H9 (cell line): ENCODE results near the gene SETBP1. TPM values are rescaled to one million over a fixed set of nuclear protein-coding genes. Genes with fewer than 3 reads are reported as not detected.

Experiments
- DNase-seq: peaks from one replicate; pipeline ENCODE4 v3.0.0-alpha.2; 2017
- H2AFZ ChIP-seq: one replicate; pipeline ENCODE4 v1.6.1; 2013; ENCODE audit warnings: mild to moderate bottlenecking, low read length, control low read depth, moderate library complexity
- H2AK5ac ChIP-seq: 2 replicates; pipeline ENCODE4 v1.6.1; 2013; ENCODE audit warnings: low read length, control low read depth, mixed read lengths; ENCODE audit not compliant: insufficient read length
- H2BK120ac ChIP-seq: one replicate; pipeline ENCODE4 v1.6.1; 2013; ENCODE audit warnings: low read depth, mild to moderate bottlenecking, low read length, control low read depth, inconsistent platforms; ENCODE audit not compliant: poor library complexity, severe bottlenecking
- H2BK12ac ChIP-seq: 2 replicates; pipeline ENCODE4 v1.6.1; 2013; ENCODE audit warnings: low read length, control low read depth, mixed read lengths, low read depth; ENCODE audit not compliant: insufficient read length
- H2BK15ac ChIP-seq: 2 replicates; pipeline ENCODE4 v1.6.1; 2013; ENCODE audit warnings: low read depth, low read length, control low read depth
- H2BK20ac ChIP-seq: one replicate; pipeline ENCODE4 v1.6.1; 2013; ENCODE audit warnings: low read depth, mild to moderate bottlenecking, low read length, control low read depth, inconsistent platforms; ENCODE audit not compliant: poor library complexity, severe bottlenecking
- H2BK5ac ChIP-seq: 2 replicates; pipeline ENCODE4 v1.6.1; 2013; ENCODE audit warnings: low read length, control low read depth, mixed read lengths; ENCODE audit not compliant: insufficient read length
- H3K14ac ChIP-seq: 2 replicates; pipeline ENCODE4 v1.6.1; 2013; ENCODE audit warnings: low read length, control low read depth; ENCODE audit not compliant: insufficient read depth
- H3K18ac ChIP-seq: 2 replicates; pipeline ENCODE4 v1.6.1; 2013; ENCODE audit warnings: low read depth, mild to moderate bottlenecking, mixed read lengths, low read length, control low read depth; ENCODE audit not compliant: insufficient read length
- H3K23ac ChIP-seq: 2 replicates; pipeline ENCODE4 v1.6.1; 2013; ENCODE audit warnings: low read length, control low read depth, mixed read lengths, low read depth; ENCODE audit not compliant: insufficient read length
- H3K23me2 ChIP-seq: 2 replicates; pipeline ENCODE4 v1.6.1; 2013; ENCODE audit warnings: low read depth, mild to moderate bottlenecking, mixed read lengths, low read length, control low read depth; ENCODE audit not compliant: insufficient read length, poor library complexity, severe bottlenecking
- H3K27ac ChIP-seq: 2 replicates; pipeline ENCODE4 v1.5.1; 2013; ENCODE audit warnings: low read length, control low read depth, mixed read lengths, low read depth; ENCODE audit not compliant: insufficient read length
- H3K27me3 ChIP-seq: 2 replicates; pipeline ENCODE4 v1.6.1; 2013; ENCODE audit warnings: low read length, control low read depth, inconsistent platforms; ENCODE audit not compliant: insufficient read depth
- H3K4ac ChIP-seq: 2 replicates; pipeline ENCODE4 v1.6.1; 2013; ENCODE audit warnings: low read depth, mild to moderate bottlenecking, control low read depth, inconsistent platforms, low read length, moderate library complexity
- H3K4me1 ChIP-seq: 2 replicates; pipeline ENCODE4 v1.6.1; 2013; ENCODE audit warnings: low read length, control low read depth, inconsistent platforms; ENCODE audit not compliant: insufficient read depth
- H3K4me2 ChIP-seq: 2 replicates; pipeline ENCODE4 v1.6.1; 2013; ENCODE audit warnings: low read length, control low read depth, mixed read lengths; ENCODE audit not compliant: insufficient read length, insufficient read depth
- H3K56ac ChIP-seq: 2 replicates; pipeline ENCODE4 v1.6.1; 2013; ENCODE audit warnings: low read depth, mild to moderate bottlenecking, mixed read lengths, low read length, control low read depth; ENCODE audit not compliant: insufficient read length
- H3K79me1 ChIP-seq: 2 replicates; pipeline ENCODE4 v1.6.1; 2013; ENCODE audit warnings: low read depth, mild to moderate bottlenecking, moderate library complexity, low read length, control low read depth, inconsistent platforms; ENCODE audit not compliant: insufficient read depth, poor library complexity, severe bottlenecking
- H3K79me2 ChIP-seq: 2 replicates; pipeline ENCODE4 v1.6.1; 2013; ENCODE audit warnings: low read length, control low read depth, inconsistent platforms; ENCODE audit not compliant: insufficient read depth
- H3K9ac ChIP-seq: 2 replicates; pipeline ENCODE4 v1.6.1; 2013; ENCODE audit warnings: low read length, control low read depth, mixed read lengths; ENCODE audit not compliant: insufficient read length; ENCODE audit errors: extremely low read depth
- H3K9me3 ChIP-seq: one replicate; pipeline ENCODE4 v1.6.1; 2013; ENCODE audit warnings: low read depth, low read length, inconsistent platforms; ENCODE audit not compliant: control insufficient read depth
- H3T11ph ChIP-seq: one replicate; pipeline ENCODE4 v1.6.1; 2013; ENCODE audit warnings: mild to moderate bottlenecking, low read length, control low read depth, inconsistent platforms
- H4K20me1 ChIP-seq: one replicate; pipeline ENCODE4 v1.6.1; 2013; ENCODE audit not compliant: control insufficient read depth, insufficient read length, insufficient read depth
- H4K5ac ChIP-seq: 2 replicates; pipeline ENCODE4 v1.6.1; 2013; ENCODE audit warnings: low read depth, mild to moderate bottlenecking, mixed read lengths, low read length, control low read depth; ENCODE audit not compliant: insufficient read length
- H4K8ac ChIP-seq: replicated peaks from 2 replicates; pipeline ENCODE4 v1.6.1; 2013; ENCODE audit warnings: low read length, control low read depth, mixed read lengths, low read depth; ENCODE audit not compliant: insufficient read length
- H4K91ac ChIP-seq: 2 replicates; pipeline ENCODE4 v1.6.1; 2013; ENCODE audit warnings: low read depth, mild to moderate bottlenecking, moderate library complexity, mixed read lengths, low read length, control low read depth; ENCODE audit not compliant: insufficient read length
- H3K27ac Mint-ChIP-seq, 3 experiments: 2 replicates in 2 of 3; 3 replicates in 1 of 3; pipeline ENCODE4 v1.8.0; 2020 to 2021; ENCODE audit warnings: mixed read lengths in 3 of 3, mild to moderate bottlenecking in 1 of 3, moderate library complexity in 1 of 3
- H3K27me3 Mint-ChIP-seq: 2 replicates; pipeline ENCODE4 v1.8.0; 2021; ENCODE audit warnings: low read depth, mild to moderate bottlenecking, moderate library complexity, mixed read lengths
- H3K36me3 Mint-ChIP-seq, 3 experiments: 2 replicates in 2 of 3; 3 replicates in 1 of 3; pipeline ENCODE4 v1.8.0; 2020 to 2021; ENCODE audit warnings: low read depth in 3 of 3, mixed read lengths in 3 of 3; ENCODE audit not compliant: insufficient read depth in 1 of 3
- H3K4me1 Mint-ChIP-seq, 2 experiments: 2 replicates each; pipeline ENCODE4 v1.8.0; 2020; ENCODE audit warnings: mixed read lengths in 2 of 2
- H3K4me3 Mint-ChIP-seq, 2 experiments: 2 replicates in 1 of 2; 3 replicates in 1 of 2; pipeline ENCODE4 v1.8.0; 2020 to 2021; ENCODE audit warnings: mild to moderate bottlenecking in 2 of 2, mixed read lengths in 2 of 2, moderate library complexity in 1 of 2
- H3K9me3 Mint-ChIP-seq, 2 experiments: 2 replicates in 1 of 2; 3 replicates in 1 of 2; pipeline ENCODE4 v1.8.0; 2020; ENCODE audit warnings: mild to moderate bottlenecking in 2 of 2, mixed read lengths in 2 of 2, moderate library complexity in 1 of 2
- CTCF ChIP-seq: fragments of 200-600 bp; sonication (generic); conservative IDR thresholded peaks from 3 replicates; pipeline ENCODE4 v1.8.0; 2021; ENCODE audit warnings: antibody characterized with exemption, mild to moderate bottlenecking
- WGBS: extraction: QIAGEN DNeasy Blood & Tissue Kit; methylation state at CpG from one replicate; pipeline ENCODE4 v1.1.7; 2013; ENCODE audit warnings: missing lambda C conversion rate, low lambda C conversion rate, mixed read lengths; ENCODE audit not compliant: insufficient read length; ENCODE audit errors: extremely low coverage; 5-methylcytosine and 5-hydroxymethylcytosine counted together
- total RNA-seq: library from RNA; stranded (reverse); gene quantifications from 2 replicates; pipeline ENCODE4 v1.2.1, GENCODE V29; 2021

Gene SETBP1
- total RNA-seq, 1 experiment from 2014 or later, result 4.6 TPM

GRCh38 chr18:44997174-44997573, 316.5 kb downstream of the SETBP1 start:
- WGBS, result no CpG with 5 or more reads among the region's 2 CpGs

More at GRCh38 chr18:44997174-44997573, 316.5 kb downstream of the SETBP1 start:
- no peak overlapping the region for H3K23ac ChIP-seq
- H3K14ac ChIP-seq, result peak overlapping the region; percentile 27; the same call in 1 of the 2 replicates
- Mint-ChIP-seq H3K4me3 (no peak overlapping the region), H3K4me1 (peaks cover 0 to 3% of the 10 kb centered on the region in 2 experiments; a peak in 2 of 4 replicates), H3K9me3 (peaks cover 6 to 10% of the 10 kb centered on the region in 2 experiments; a peak in 4 of 5 replicates), H3K27me3 (no peaks in the 10 kb centered on the region), H3K27ac (no peak overlapping the region), H3K36me3 (peaks cover 0 to 12% (median 0%) of the 10 kb centered on the region in 3 experiments; a peak in 3 of 7 replicates)
- no peak overlapping the region for H3K18ac ChIP-seq
- no peak overlapping the region for H2BK15ac ChIP-seq
- no peak overlapping the region for H3K4ac ChIP-seq
- no peaks in the 10 kb centered on the region for H3K79me2 ChIP-seq
- no peak overlapping the region for H2BK12ac ChIP-seq
- no peaks in the 10 kb centered on the region for H3K4me1 ChIP-seq
- H4K5ac ChIP-seq, result no peak overlapping the region
- no peaks in the 10 kb centered on the region for H3K27me3 ChIP-seq
- H3K4me2 ChIP-seq, result no peak overlapping the region
- H3K9ac ChIP-seq, result no peak overlapping the region
- no peaks in the 10 kb centered on the region for H3K79me1 ChIP-seq
- no peak overlapping the region for H2BK120ac ChIP-seq
- no peak overlapping the region for H2AK5ac ChIP-seq
- no peak overlapping the region for H2BK5ac ChIP-seq
- H3K56ac ChIP-seq, result no peak overlapping the region
- H3K23me2 ChIP-seq, result no peaks in the 10 kb centered on the region
- H2BK20ac ChIP-seq, result no peak overlapping the region
- TF ChIP-seq CTCF, result no peak
- H4K91ac ChIP-seq, result no peak overlapping the region
- no peak for DNase-seq
- H3T11ph ChIP-seq, result no peak overlapping the region
- H4K20me1 ChIP-seq, result no peaks in the 10 kb centered on the region
- no peak overlapping the region for H4K8ac ChIP-seq
- no peak overlapping the region for H3K27ac ChIP-seq
- no peak overlapping the region for H2AFZ ChIP-seq
- no peaks in the 10 kb centered on the region for H3K9me3 ChIP-seq
